Heart right ventricle (tissue), 16 donors: Measurements from ENCODE around the gene PAN3. TPM values are rescaled to one million over a fixed set of nuclear protein-coding genes. Genes with fewer than 3 reads are reported as not detected.

Experiments used
- ATAC-seq, 8 donors: fragments of 200-7000 bp; cut with Tn5 transposase; one replicate each; pipeline ENCODE4 v1.9.1; 2020; ENCODE audit warnings: mild to moderate bottlenecking in 8 of 8, moderate library complexity in 8 of 8, moderate number of reproducible peaks in 1 of 8
- DNase-seq, 2 donors: peaks; one replicate each; pipeline ENCODE4 v3.0.0-alpha.2; 2020
- H3K27ac ChIP-seq, 10 donors: fragments of 200-600 bp; sonication (generic) in 2 of 10; one replicate each; pipeline versions ENCODE4 v1.5.0 to v1.8.0; 2020 to 2022; ENCODE audit warnings: mild to moderate bottlenecking in 3 of 10
- H3K27me3 ChIP-seq, 7 donors: fragments of 200-600 bp; one replicate each; pipeline ENCODE4 v1.8.0; 2021 to 2022; ENCODE audit warnings: mild to moderate bottlenecking in 2 of 7
- H3K36me3 ChIP-seq, 9 donors: fragments of 200-600 bp; sonication (generic) in 1 of 9; one replicate each; pipeline versions ENCODE4 v1.5.0 to v1.8.0; 2020 to 2022; ENCODE audit warnings: mild to moderate bottlenecking in 2 of 9
- H3K4me1 ChIP-seq, 9 donors: fragments of 200-600 bp; sonication (generic) in 1 of 9; one replicate each; pipeline versions ENCODE4 v1.5.0 to v1.8.0; 2020 to 2022; ENCODE audit warnings: mild to moderate bottlenecking in 4 of 9
- H3K4me3 ChIP-seq, 10 donors: fragments of 200-600 bp; sonication (generic) in 2 of 10; one replicate each; pipeline versions ENCODE4 v1.5.0 to v1.8.0; 2020 to 2022; ENCODE audit warnings: mild to moderate bottlenecking in 7 of 10, moderate library complexity in 2 of 10
- H3K9me3 ChIP-seq, 11 donors: fragments of 200-600 bp in 10 of 11; sonication (generic) in 2 of 11; one replicate each; pipeline versions ENCODE4 v1.5.0 to v1.8.0; 2013 to 2022; ENCODE audit warnings: mild to moderate bottlenecking in 2 of 11, control low read depth in 1 of 11, moderate library complexity in 1 of 11
- WGBS, 2 donors: extraction: QIAGEN DNeasy Blood & Tissue Kit; methylation state at CpG; one replicate each; pipeline ENCODE4 v1.1.7; 2013; ENCODE audit warnings: inconsistent platforms in 1 of 2; 5-methylcytosine and 5-hydroxymethylcytosine counted together
- intact Hi-C, 10 donors: fragments of 100-400 bp; cut with DNase I; formaldehyde crosslinking; loops; one replicate each; pipeline versions ENCODE4 v1.11.1 to v1.14.2; 2022
- polyA plus RNA-seq, 2 donors: library from polyadenylated mRNA; stranded (reverse); fragments of 200-250 nt; gene quantifications; one replicate each; pipeline ENCODE4 v1.2.3, GENCODE V29; 2013
- total RNA-seq, 10 donors: library from RNA; stranded (reverse); fragmentation: NEBNext Ultra II Directional in 3 of 10; extraction: Animal tissue kit (Norgen Biotek cat#: 25700) in 3 of 10; gene quantifications; one replicate each; pipeline versions ENCODE4 v1.2.1 to v1.2.4, GENCODE V29; 2021 to 2023
- TF ChIP-seq, protein P1 (sequence below), 9 donors: fragments of 200-600 bp; sonication (generic) in 2 of 9; IDR thresholded peaks; one replicate each; pipeline versions ENCODE4 v1.5.0 to v1.8.0; 2021 to 2022; ENCODE audit warnings: antibody characterized with exemption in 9 of 9, mild to moderate bottlenecking in 5 of 9, moderate library complexity in 1 of 9
- donor health status: Arrhythmogenic right ventricular cardiomyopathy.
- donor health status: ischemic (EF 13 %, LVEDD 7.1; RV severe dilation, severe dysfunction).
- donor health status: healthy with polysubstance abuse.
- donor health status: DM: no; HTN: yes; CAD: no.
- donor health status: DM: no; HTN: no; CAD: no.
- donor health status: ischemic (EF 25% LVEDD 6.9; RV normal size, moderate dysfunction).
- donor health status: ischemic (EF 25% LVEDD 5.7; RV mildly dilated, moderate dysfunction).
- donor health status: healthy.
- donor health status: DM: yes; HTN: yes; CAD: no.
- donor health status: Ischemic cardiomyopathy.
- donor health status: ischemic (EF 35%, LVEDD 5.7; RV mildly dilated, moderate dysfunction).
- donor health status: nonischemic (EF 11% LVEDD 7.7; RV severe dilation, severe dysfunction).
- donor health status: DM: yes; HTN: yes; CAD: no.
- donor health status: PGD.
- donor health status: ischemic (EF 29% LVEDD 5.4; RV normal size, mild dysfunction).
- donor health status: nonischemic (EF 23%, LVEDD 6.1; RV moderate dilation, normal function).

The PAN3 gene
- total and polyA plus RNA-seq, 12 donors = 2.8 to 16.2 (median 10.8) TPM

DNA sequence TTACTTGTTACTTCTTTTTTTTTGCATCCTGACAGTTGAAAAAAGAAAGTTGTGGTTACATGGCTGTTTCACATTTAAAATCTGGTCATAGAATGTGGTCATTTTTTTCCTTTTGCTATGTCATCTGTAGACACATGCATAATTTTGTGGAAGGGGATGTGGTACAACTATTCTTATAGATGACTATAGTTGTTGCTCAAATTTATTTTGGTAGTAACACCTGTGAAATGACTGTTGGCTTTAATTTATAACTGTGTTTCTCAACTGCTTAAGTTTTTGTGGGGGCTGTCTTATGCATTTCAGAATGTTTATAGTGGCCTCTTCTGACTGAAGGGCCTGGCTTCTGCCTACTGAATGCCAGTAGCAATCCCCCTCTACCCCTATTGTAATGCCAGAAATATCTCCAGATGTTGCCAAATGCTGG is 130.5 kb downstream of the PAN3 start:
- Histone ChIP-seq H3K36me3 (peaks cover 0 to 92% (median 24%) of the 10 kb centered on the region in 9 donors), H3K27ac (no peak overlapping the region), H3K4me1 (no peaks in the 10 kb centered on the region), H3K9me3 (no peaks in the 10 kb centered on the region), H3K27me3 (no peaks in the 10 kb centered on the region), H3K4me3 (no peak overlapping the region)
- no peak for DNase-seq
- intact Hi-C loops = no loop called here
- no peak for ATAC-seq
- TF ChIP-seq, protein P1, sequence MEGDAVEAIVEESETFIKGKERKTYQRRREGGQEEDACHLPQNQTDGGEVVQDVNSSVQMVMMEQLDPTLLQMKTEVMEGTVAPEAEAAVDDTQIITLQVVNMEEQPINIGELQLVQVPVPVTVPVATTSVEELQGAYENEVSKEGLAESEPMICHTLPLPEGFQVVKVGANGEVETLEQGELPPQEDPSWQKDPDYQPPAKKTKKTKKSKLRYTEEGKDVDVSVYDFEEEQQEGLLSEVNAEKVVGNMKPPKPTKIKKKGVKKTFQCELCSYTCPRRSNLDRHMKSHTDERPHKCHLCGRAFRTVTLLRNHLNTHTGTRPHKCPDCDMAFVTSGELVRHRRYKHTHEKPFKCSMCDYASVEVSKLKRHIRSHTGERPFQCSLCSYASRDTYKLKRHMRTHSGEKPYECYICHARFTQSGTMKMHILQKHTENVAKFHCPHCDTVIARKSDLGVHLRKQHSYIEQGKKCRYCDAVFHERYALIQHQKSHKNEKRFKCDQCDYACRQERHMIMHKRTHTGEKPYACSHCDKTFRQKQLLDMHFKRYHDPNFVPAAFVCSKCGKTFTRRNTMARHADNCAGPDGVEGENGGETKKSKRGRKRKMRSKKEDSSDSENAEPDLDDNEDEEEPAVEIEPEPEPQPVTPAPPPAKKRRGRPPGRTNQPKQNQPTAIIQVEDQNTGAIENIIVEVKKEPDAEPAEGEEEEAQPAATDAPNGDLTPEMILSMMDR (IDR thresholded peaks at IDR 0.05) = no peak

- H3K36me3 ChIP-seq = peaks cover 0 to 100% (median 22%) of the 10 kb centered on the region in 9 donors
These were observed 132.9 kb downstream of the PAN3 start for GRCh38 chr13:28271056-28271840.

DNA sequence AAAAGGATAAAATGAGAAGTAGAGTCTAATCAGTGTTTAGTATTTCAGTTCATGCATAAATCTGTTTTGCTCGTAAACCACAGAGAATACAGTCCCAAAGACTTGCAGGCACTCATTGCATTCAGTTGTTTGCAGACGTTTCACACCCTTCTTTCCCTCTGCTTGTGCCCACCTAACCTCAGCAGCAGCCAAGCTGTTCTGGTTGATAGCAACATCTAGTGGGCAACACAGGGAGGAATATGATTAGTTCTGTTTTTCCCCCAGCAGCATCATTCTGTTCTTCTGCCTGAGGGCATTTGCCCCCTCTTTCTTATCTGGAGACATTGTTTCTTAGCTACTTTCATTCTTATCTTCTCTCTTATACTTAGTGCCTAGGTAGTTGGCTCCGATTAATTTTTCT is 135.6 kb downstream of the PAN3 start:
- no peaks in the 10 kb centered on the region for H3K27me3 ChIP-seq
- no peak for ATAC-seq
- intact Hi-C loops = no loop called here

More at GRCh38 chr13:28271056-28271840, 132.9 kb downstream of the PAN3 start:
- intact Hi-C loops = no loop called here
- DNase-seq (no peak), ATAC-seq (no peak)
- no peak overlapping the region for H3K4me3 ChIP-seq
- 93 to 97% methylated on average over 2 of the region's 2 CpGs for WGBS, 2 donors
- TF ChIP-seq, protein P1 (IDR thresholded peaks at IDR 0.05) = no peak
- H3K27ac ChIP-seq = no peak overlapping the region
- H3K9me3 ChIP-seq = no peaks in the 10 kb centered on the region
- H3K4me1 ChIP-seq = no peaks in the 10 kb centered on the region
- no peaks in the 10 kb centered on the region for H3K27me3 ChIP-seq

GRCh38 chr13:28282451-28282850 is 144.1 kb downstream of the PAN3 start:
- intact Hi-C loops = no loop called here

More for the DNA sequence above, 135.6 kb downstream of the PAN3 start:
- WGBS, 2 donors = 75 to 81% methylated on average over 3 of the region's 3 CpGs
- TF ChIP-seq, protein P1 (IDR thresholded peaks at IDR 0.05) = no peak
- Histone ChIP-seq H3K27ac (no peak overlapping the region), H3K36me3 (peaks cover 0 to 100% (median 19%) of the 10 kb centered on the region in 9 donors), H3K4me3 (no peak overlapping the region), H3K4me1 (no peaks in the 10 kb centered on the region), H3K9me3 (no peaks in the 10 kb centered on the region)
- DNase-seq = no peak

More at GRCh38 chr13:28282451-28282850, 144.1 kb downstream of the PAN3 start:
- H3K4me1 ChIP-seq = peaks cover 0 to 4% (median 0%) of the 10 kb centered on the region in 9 donors
- ATAC-seq (no peak), DNase-seq (no peak)
- peaks cover 0 to 97% (median 38%) of the 10 kb centered on the region in 9 donors for H3K36me3 ChIP-seq
- no peak overlapping the region for H3K4me3 ChIP-seq
- TF ChIP-seq, protein P1 (IDR thresholded peaks at IDR 0.05) = no peak
- no peak overlapping the region for H3K27ac ChIP-seq
- WGBS, 2 donors = 66 to 74% methylated on average over 5 of the region's 5 CpGs
- H3K27me3 ChIP-seq = no peaks in the 10 kb centered on the region
- no peaks in the 10 kb centered on the region for H3K9me3 ChIP-seq
